AG09319 (cell line): ENCODE data around the gene CARHSP1.
"Not testable (repeated sequence)": the region's sequence is repeated elsewhere in the genome, so short reads cannot be mapped to it uniquely, and the experiment has no call there.

Experiments used
- DNase-seq: peaks from one replicate; pipeline ENCODE4 v3.0.0-alpha.2; 2010; ENCODE audit warnings: low read depth; ENCODE audit errors: extremely low read depth
- CTCF ChIP-seq: IDR thresholded peaks from 2 replicates; pipeline ENCODE4 v1.5.1; 2011; ENCODE audit warnings: low read depth, mild to moderate bottlenecking, inconsistent platforms, low read length, moderate library complexity

CARHSP1 gene

GRCh38 chr16:8868416-8869211 is at the start of gene CARHSP1:
CARHSP1 (minus strand) TSS chr16:8869006; CDS start chr16:8859328, 9,678 bp downstream.
- no peak for TF ChIP-seq CTCF
- peak; percentile 55 for DNase-seq

DNA sequence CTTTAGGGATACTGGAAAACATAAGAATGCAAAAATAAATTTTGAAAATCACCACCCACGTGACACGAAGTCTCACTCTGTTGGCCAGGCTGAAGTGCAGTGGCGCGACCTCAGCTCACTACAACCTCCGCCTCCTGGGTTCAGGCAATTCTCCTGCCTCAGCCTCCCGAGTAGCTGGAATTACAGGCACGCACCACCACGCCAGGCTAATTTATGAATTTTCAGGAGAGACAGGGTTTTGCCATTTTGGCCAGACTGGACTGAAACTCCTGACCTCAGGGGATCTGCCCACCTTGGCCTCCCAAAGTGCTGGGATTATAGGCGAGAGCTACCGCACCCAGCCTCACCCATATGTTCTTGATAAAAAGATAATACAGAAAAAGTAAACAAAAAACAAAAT is 48.5 kb upstream of the CARHSP1 start:
- not testable (repeated sequence) for DNase-seq

GRCh38 chr16:8916541-8917225 is 47.9 kb upstream of the CARHSP1 start:
- no peak for TF ChIP-seq CTCF
- DNase-seq = no peak

DNA sequence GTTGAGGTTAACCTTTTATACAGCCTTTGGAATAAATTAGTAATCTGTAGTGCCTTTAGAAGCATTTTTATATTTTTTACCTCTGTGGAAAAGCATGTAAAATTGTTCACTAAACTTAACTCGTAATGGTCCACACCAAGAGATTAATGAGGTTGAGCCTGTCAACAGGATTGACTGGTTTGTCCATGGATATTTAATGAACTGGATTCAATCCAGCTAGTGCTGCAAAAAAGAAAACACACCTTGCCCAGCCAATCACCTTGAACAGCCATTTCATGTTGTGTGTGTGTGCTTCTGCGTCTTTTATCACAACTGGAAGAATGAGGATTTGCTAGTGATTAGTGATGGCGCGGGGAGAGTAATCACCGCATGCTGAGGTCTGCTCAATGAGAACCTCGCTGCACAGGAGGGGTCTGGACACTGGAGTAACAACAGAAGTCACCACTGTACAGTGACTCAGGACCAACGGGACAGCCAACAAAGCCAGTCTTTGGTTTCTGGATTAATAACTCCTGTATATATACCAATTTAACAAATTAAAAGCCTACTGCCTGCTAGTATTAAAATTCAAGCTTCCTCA is 47.0 kb upstream of the CARHSP1 start:
- DNase-seq = no peak
- TF ChIP-seq CTCF = no peak

DNA sequence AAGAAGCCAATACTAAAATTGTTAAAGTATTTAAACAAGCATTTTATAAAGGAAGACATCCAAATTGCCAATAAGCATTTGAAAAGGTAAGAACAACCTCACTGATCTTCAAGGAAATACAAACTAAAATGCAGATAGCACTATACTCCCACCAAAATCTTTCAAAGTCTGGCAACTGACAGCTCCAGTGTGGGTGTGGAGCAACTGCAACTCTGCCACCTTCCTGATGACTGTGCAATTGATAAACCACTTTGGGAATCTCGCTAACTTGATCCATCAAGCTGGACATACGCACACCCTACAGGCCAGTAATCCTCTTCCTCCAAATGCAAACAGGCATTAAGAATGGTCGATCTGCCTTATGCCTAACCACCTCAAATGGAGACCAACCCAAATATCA is 45.3 kb upstream of the CARHSP1 start:
- no peak for DNase-seq
- no peak for TF ChIP-seq CTCF

DNA sequence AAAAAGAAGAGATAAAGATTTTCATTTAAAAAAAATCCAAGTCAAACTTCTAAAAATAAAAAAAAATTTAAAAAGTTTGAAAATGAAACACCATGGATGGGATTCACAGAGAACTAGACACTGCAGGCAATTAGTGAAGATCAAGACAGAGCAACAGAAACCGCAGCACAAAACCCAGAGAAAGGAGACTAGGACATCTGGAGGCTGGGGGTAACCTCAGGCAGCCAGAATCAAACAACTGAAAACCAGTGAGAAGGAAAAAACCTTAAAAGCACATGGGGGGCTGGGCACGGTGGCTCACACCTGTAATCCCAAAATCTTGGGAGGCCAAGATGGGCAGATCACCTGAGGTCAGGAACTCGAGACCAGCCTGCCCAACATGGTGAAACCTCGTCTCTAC is 44.0 kb upstream of the CARHSP1 start:
- no peak for DNase-seq
- no peak for TF ChIP-seq CTCF

DNA sequence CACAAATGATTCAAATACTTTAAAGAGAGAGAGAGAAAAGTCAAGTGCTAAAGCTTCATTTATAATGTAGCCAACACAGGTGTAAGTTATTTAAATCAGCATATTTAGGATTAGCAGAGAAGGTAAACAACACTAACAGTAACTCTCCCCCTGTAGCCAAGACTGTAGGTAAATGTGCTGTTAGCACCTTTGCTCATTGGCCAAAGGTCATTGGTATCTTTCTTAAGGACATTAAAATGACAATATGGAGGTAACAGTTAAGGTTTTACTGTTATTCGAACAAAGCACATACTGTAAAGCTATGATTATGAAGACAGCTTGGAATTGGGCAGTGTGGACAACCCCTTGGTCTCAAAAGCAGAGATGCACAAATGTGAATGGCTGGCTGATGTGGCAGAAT is 42.0 kb upstream of the CARHSP1 start:
- no peak for TF ChIP-seq CTCF
- DNase-seq = no peak
